Mesenchymal stem cell (in vitro differentiated cells and primary cell): ENCODE results near the gene BTBD16.
A peak's percentile ranks its signal among the peaks of the same experiment; 100 is the strongest.

Experiments used
- DNase-seq: peaks from one replicate; pipeline ENCODE4 v3.0.0-alpha.2; 2013
- H2AFZ ChIP-seq: one replicate; pipeline ENCODE4 v1.6.1; 2013; ENCODE audit warnings: low read depth, mild to moderate bottlenecking, control low read depth, inconsistent platforms, low read length, moderate library complexity
- H2AK5ac ChIP-seq: 2 replicates; pipeline ENCODE4 v1.6.1; 2013; ENCODE audit warnings: low read length, moderate library complexity, mild to moderate bottlenecking, inconsistent platforms; ENCODE audit not compliant: severe bottlenecking
- H2BK120ac ChIP-seq: one replicate; pipeline ENCODE4 v1.6.1; 2013; ENCODE audit warnings: low read depth, mild to moderate bottlenecking, inconsistent platforms, low read length, moderate library complexity
- H2BK12ac ChIP-seq, 2 experiments: one replicate each; pipeline ENCODE4 v1.6.1; 2013; ENCODE audit warnings: inconsistent platforms in 2 of 2, low read length in 2 of 2, mild to moderate bottlenecking in 2 of 2, moderate library complexity in 2 of 2, control low read depth in 1 of 2
- H2BK15ac ChIP-seq: one replicate; pipeline ENCODE4 v1.6.1; 2013; ENCODE audit warnings: mild to moderate bottlenecking, low read depth, inconsistent platforms; ENCODE audit not compliant: poor library complexity, severe bottlenecking
- H2BK5ac ChIP-seq: 2 replicates; pipeline ENCODE4 v1.6.1; 2013; ENCODE audit warnings: low read depth, mild to moderate bottlenecking, low read length, control low read depth, inconsistent platforms; ENCODE audit not compliant: poor library complexity, severe bottlenecking
- H3K14ac ChIP-seq, 2 experiments: one replicate each; pipeline ENCODE4 v1.6.1; 2013; ENCODE audit warnings: inconsistent platforms in 2 of 2, low read length in 2 of 2, control low read depth in 1 of 2, mild to moderate bottlenecking in 1 of 2, moderate library complexity in 1 of 2
- H3K18ac ChIP-seq, 2 experiments: one replicate each; pipeline ENCODE4 v1.6.1; 2013; ENCODE audit warnings: inconsistent platforms in 2 of 2, low read length in 2 of 2, control low read depth in 1 of 2, low read depth in 1 of 2, mild to moderate bottlenecking in 1 of 2
- H3K23ac ChIP-seq, 2 experiments: one replicate each; pipeline ENCODE4 v1.6.1; 2013; ENCODE audit warnings: inconsistent platforms in 2 of 2, low read length in 2 of 2, mild to moderate bottlenecking in 2 of 2, moderate library complexity in 2 of 2, control low read depth in 1 of 2
- H3K27ac ChIP-seq: 2 replicates; pipeline ENCODE4 v1.5.1; 2013; ENCODE audit warnings: mild to moderate bottlenecking, moderate library complexity, low read length, control low read depth, inconsistent platforms; ENCODE audit not compliant: poor library complexity, severe bottlenecking
- H3K27me3 ChIP-seq, 2 experiments: 2 replicates each; pipeline versions ENCODE4 v1.6.1 to v1.7.0; 2013; ENCODE audit warnings: low read length in 2 of 2, mild to moderate bottlenecking in 2 of 2, moderate library complexity in 2 of 2, control low read depth in 1 of 2, inconsistent platforms in 1 of 2; ENCODE audit not compliant: control insufficient read depth in 1 of 2, insufficient read depth in 1 of 2
- H3K36me3 ChIP-seq, 2 experiments: 2 replicates each; pipeline versions ENCODE4 v1.6.1 to v1.7.0; 2013; ENCODE audit warnings: low read length in 2 of 2, control low read depth in 1 of 2, inconsistent platforms in 1 of 2, low read depth in 1 of 2, mild to moderate bottlenecking in 1 of 2; ENCODE audit not compliant: insufficient read depth in 2 of 2, control insufficient read depth in 1 of 2
- H3K4ac ChIP-seq, 2 experiments: one replicate each; pipeline ENCODE4 v1.6.1; 2013; ENCODE audit warnings: inconsistent platforms in 2 of 2, low read length in 2 of 2, mild to moderate bottlenecking in 2 of 2, moderate library complexity in 2 of 2, control low read depth in 1 of 2, low read depth in 1 of 2
- H3K4me1 ChIP-seq: 2 replicates; pipeline ENCODE4 v1.6.1; 2013; ENCODE audit warnings: low read depth, low read length, control low read depth; ENCODE audit not compliant: control insufficient read depth, insufficient read depth
- H3K4me2 ChIP-seq: 2 replicates; pipeline ENCODE4 v1.6.1; 2013; ENCODE audit warnings: low read length, mild to moderate bottlenecking, inconsistent platforms; ENCODE audit not compliant: poor library complexity, severe bottlenecking
- H3K4me3 ChIP-seq, 2 experiments: 2 replicates each; pipeline versions ENCODE4 v1.5.1 to v1.7.0; 2013; ENCODE audit warnings: low read length in 2 of 2, mild to moderate bottlenecking in 2 of 2, control low read depth in 1 of 2, low read depth in 1 of 2; ENCODE audit not compliant: insufficient read depth in 1 of 2
- H3K79me1 ChIP-seq: replicated peaks from 2 replicates; pipeline ENCODE4 v1.6.1; 2013; ENCODE audit warnings: mild to moderate bottlenecking, control low read depth, low read length, inconsistent platforms; ENCODE audit not compliant: poor library complexity, severe bottlenecking
- H3K9ac ChIP-seq: 2 replicates; pipeline ENCODE4 v1.7.0; 2013; ENCODE audit warnings: mild to moderate bottlenecking, low read length, moderate library complexity
- H3K9me3 ChIP-seq: 2 replicates; pipeline ENCODE4 v1.7.0; 2013; ENCODE audit warnings: mild to moderate bottlenecking, low read length; ENCODE audit not compliant: control insufficient read depth
- H4K8ac ChIP-seq: one replicate; pipeline ENCODE4 v1.6.1; 2013; ENCODE audit warnings: inconsistent platforms, mild to moderate bottlenecking, low read length, moderate library complexity
- H4K91ac ChIP-seq: one replicate; pipeline ENCODE4 v1.6.1; 2013; ENCODE audit warnings: mild to moderate bottlenecking, low read length, inconsistent platforms
- WGBS: methylation state at CpG from one replicate; pipeline ENCODE4 v1.1.7; 2013; ENCODE audit warnings: mixed read lengths; 5-methylcytosine and 5-hydroxymethylcytosine counted together

Gene BTBD16

DNA sequence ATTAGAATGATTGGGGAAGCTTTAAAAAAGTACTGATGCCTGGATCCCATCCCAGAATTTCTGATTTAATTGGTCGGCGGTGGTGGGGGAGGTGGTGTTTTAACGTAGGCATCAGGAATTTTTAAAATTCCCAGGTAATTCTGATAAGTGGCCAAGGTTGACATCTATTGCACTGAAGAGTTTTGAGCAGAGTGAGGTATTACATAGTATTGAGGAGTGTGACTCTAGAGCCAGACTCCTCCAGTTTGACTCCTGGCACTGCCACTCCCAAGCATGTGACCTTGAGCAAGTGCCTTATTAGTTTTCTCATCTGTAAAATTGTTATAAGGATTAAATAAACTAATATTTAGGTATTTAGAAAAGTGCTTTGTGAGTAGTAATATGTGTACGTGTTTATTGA lies 109.6 kb downstream of the BTBD16 start:
- no peaks in the 10 kb centered on the region for H3K9me3 ChIP-seq
- H4K8ac ChIP-seq, result no peak overlapping the region
- H3K79me1 ChIP-seq, result no peaks in the 10 kb centered on the region
- no peak overlapping the region for H2BK5ac ChIP-seq
- H2BK120ac ChIP-seq, result no peak overlapping the region
- no peak overlapping the region for H2BK12ac ChIP-seq
- H3K36me3 ChIP-seq, result peaks cover 0 to 4% of the 10 kb centered on the region in 2 experiments
- H2AFZ ChIP-seq, result no peak overlapping the region
- no peak overlapping the region for H4K91ac ChIP-seq
- H3K14ac ChIP-seq, result no peak overlapping the region
- H3K27ac ChIP-seq, result no peak overlapping the region
- no peak overlapping the region for H3K4me3 ChIP-seq
- no peak overlapping the region for H3K4ac ChIP-seq
- H3K9ac ChIP-seq, result no peak overlapping the region
- no peak overlapping the region for H3K4me2 ChIP-seq
- H2BK15ac ChIP-seq, result no peak overlapping the region
- H2AK5ac ChIP-seq, result no peak overlapping the region
- no peak for DNase-seq
- 96% methylated on average over 4 of the region's 4 CpGs for WGBS
- peaks cover 3% of the 10 kb centered on the region for H3K4me1 ChIP-seq
- H3K18ac ChIP-seq, result no peak overlapping the region
- H3K27me3 ChIP-seq, result no peaks in the 10 kb centered on the region
- no peak overlapping the region for H3K23ac ChIP-seq

DNA sequence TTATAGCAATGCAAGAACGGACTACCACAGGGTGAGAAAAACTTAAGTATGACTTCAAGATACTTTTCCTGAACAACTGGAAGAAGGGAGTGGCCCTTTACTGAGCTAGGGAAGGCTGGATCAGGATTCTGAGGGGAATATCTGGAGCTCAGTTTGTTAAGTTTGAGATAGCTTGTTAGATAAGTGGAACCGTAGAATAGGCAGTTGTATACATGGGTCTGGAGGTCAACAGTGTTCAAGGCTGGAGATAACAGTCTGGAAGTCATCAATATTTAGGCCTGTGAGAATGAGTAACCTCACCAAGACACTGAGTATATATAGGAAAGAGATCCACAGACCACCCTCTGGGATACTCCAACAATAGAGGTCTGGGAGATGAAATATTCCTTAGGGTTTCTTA lies 110.6 kb downstream of the BTBD16 start:
- Histone ChIP-seq H2BK15ac (no peak overlapping the region), H3K4me1 (peaks cover 3% of the 10 kb centered on the region), H2AFZ (no peak overlapping the region), H2BK12ac (no peak overlapping the region), H2BK120ac (no peak overlapping the region), H3K4ac (no peak overlapping the region), H3K9ac (no peak overlapping the region), H2BK5ac (no peak overlapping the region), H3K14ac (no peak overlapping the region), H3K23ac (no peak overlapping the region), H3K4me2 (no peak overlapping the region), H3K4me3 (no peak overlapping the region), H3K27me3 (no peaks in the 10 kb centered on the region), H4K91ac (no peak overlapping the region), H4K8ac (no peak overlapping the region), H3K79me1 (no peaks in the 10 kb centered on the region), H2AK5ac (no peak overlapping the region), H3K27ac (no peak overlapping the region), H3K18ac (no peak overlapping the region), H3K9me3 (no peaks in the 10 kb centered on the region), H3K36me3 (peaks cover 0 to 4% of the 10 kb centered on the region in 2 experiments)
- no peak for DNase-seq
- 50% methylated on average over 2 of the region's 2 CpGs for WGBS

DNA sequence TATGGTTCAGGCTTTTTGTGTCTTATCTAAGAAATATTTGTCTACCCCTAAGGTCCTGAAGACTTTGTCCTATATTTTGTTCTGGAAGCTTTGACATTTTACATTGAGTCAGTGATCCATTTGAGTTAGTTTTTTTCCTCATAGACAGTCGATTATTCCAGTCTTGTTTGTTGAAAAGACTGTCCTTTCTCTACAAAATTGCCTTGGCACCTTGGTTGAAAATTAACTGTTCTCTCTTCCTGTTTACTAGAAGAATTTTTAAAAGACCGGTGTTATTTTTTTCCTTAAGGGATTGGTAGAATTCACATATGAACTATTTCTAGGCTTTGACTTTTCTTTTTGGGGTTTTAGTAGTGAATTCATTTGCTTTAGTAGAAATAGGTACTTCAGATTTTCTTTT lies 115.4 kb downstream of the BTBD16 start:
- DNase-seq, result no peak
- no peak overlapping the region for H2AK5ac ChIP-seq
- no peak overlapping the region for H3K23ac ChIP-seq
- no peak overlapping the region for H3K27ac ChIP-seq
- H3K9ac ChIP-seq, result no peak overlapping the region
- 100% methylated on average over 1 of the region's 2 CpGs for WGBS
- H2BK15ac ChIP-seq, result no peak overlapping the region
- H3K36me3 ChIP-seq, result peaks cover 0 to 5% of the 10 kb centered on the region in 2 experiments
- H3K14ac ChIP-seq, result no peak overlapping the region
- H3K27me3 ChIP-seq, result no peaks in the 10 kb centered on the region
- H2AFZ ChIP-seq, result no peak overlapping the region
- no peak overlapping the region for H3K4ac ChIP-seq
- no peak overlapping the region for H2BK5ac ChIP-seq
- H2BK12ac ChIP-seq, result no peak overlapping the region
- peaks cover 3% of the 10 kb centered on the region for H3K79me1 ChIP-seq
- no peak overlapping the region for H2BK120ac ChIP-seq
- H3K9me3 ChIP-seq, result no peaks in the 10 kb centered on the region
- H4K8ac ChIP-seq, result no peak overlapping the region
- H3K4me1 ChIP-seq, result no peaks in the 10 kb centered on the region
- no peak overlapping the region for H3K18ac ChIP-seq
- H3K4me3 ChIP-seq, result no peak overlapping the region
- H4K91ac ChIP-seq, result no peak overlapping the region
- H3K4me2 ChIP-seq, result no peak overlapping the region

DNA sequence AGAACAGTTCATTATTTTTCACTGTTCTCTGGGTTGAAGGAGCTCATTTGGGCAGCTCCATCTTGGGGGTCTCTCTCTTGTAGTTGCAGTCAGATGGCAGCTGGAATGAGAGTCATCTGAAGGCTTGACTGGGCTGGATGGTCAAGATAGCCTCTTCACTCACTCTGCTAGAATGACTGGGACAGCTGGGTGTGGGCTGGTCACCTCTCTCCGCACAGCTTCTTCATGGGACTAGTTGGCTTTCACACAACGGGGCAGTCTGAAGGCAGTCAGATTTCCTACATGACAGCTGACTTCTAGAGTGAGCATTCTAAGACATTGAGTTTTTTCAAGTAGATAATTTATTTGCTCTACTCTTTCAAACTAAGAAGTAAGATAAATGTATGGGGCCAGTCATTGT lies 116.5 kb downstream of the BTBD16 start:
- Histone ChIP-seq H3K27ac (no peak overlapping the region), H3K9ac (no peak overlapping the region)
- WGBS, result 100% methylated on average over 2 of the region's 2 CpGs

More for the DNA sequence above, 116.5 kb downstream of the BTBD16 start:
- no peaks in the 10 kb centered on the region for H3K4me1 ChIP-seq
- no peak overlapping the region for H2BK120ac ChIP-seq
- H3K4ac ChIP-seq, result no peak overlapping the region
- H3K18ac ChIP-seq, result no peak overlapping the region
- no peaks in the 10 kb centered on the region for H3K9me3 ChIP-seq
- peaks cover 0 to 5% of the 10 kb centered on the region in 2 experiments for H3K36me3 ChIP-seq
- no peak overlapping the region for H2BK15ac ChIP-seq
- no peaks in the 10 kb centered on the region for H3K27me3 ChIP-seq
- H4K8ac ChIP-seq, result no peak overlapping the region
- H2BK5ac ChIP-seq, result no peak overlapping the region
- no peak overlapping the region for H4K91ac ChIP-seq
- peaks cover 3% of the 10 kb centered on the region for H3K79me1 ChIP-seq
- H3K23ac ChIP-seq, result no peak overlapping the region
- DNase-seq, result no peak
- H3K4me2 ChIP-seq, result no peak overlapping the region
- H3K14ac ChIP-seq, result peak overlapping the region in 1 of 2 experiments; percentile 75
- no peak overlapping the region for H3K4me3 ChIP-seq
- peak overlapping the region; percentile 43 for H2AK5ac ChIP-seq
- H2AFZ ChIP-seq, result no peak overlapping the region
- no peak overlapping the region for H2BK12ac ChIP-seq
